ENCODE measurements around the gene ADAD2. TPM values are rescaled to one million over a fixed set of nuclear protein-coding genes. Genes with fewer than 3 reads are reported as not detected.
A peak's percentile ranks its signal among the peaks of the same experiment; 100 is the strongest.

ADAD2 gene
- total RNA-seq: 0.24 TPM
- long read RNA-seq, partial matches to known transcripts: 0 of 1 reads
- long read RNA-seq, other reads (novel, unspliced or antisense): 1 of 1 reads

GRCh38 chr16:84190731-84191388, at the start of gene ADAD2:
Gene ADAD2 (plus strand): TSS chr16:84191157. CDS start chr16:84191231, 74 bp downstream.
- intact Hi-C loops (cut with DNase I): no loop called here
- no peak for DNase-seq (ENCODE audit: low spot score)

GRCh38 chr16:84143081-84143480, 47.9 kb upstream of the ADAD2 start:
- no peak for DNase-seq (ENCODE audit: low spot score)
- intact Hi-C loops (cut with DNase I): no loop called here

DNA sequence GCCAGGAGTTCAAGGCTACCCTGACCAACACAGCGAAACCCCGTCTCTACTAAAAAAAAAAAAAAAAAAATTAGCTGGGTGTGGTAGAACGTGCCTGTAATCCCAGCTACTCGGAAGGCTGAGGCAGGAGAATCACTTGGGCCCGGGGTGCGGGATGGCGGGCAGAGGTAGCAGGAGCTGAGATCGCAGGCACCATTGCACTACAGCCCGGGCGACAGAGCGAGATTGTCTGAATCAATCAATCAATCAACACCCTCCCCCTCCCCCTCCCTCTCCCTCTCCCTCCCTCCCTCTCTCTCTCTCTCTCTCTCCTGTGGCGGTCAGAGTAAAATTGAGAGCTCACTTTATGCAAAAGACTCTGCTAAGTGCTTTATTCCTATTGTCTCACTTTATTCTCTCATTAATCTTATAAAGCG, 47.2 kb upstream of the ADAD2 start:
- intact Hi-C loops (cut with DNase I): loop anchor here (2.0 kb wide), 1 partner anchor 27 kb away; the partner anchor contains the start of gene MBTPS1
- DNase-seq (ENCODE audit: low spot score): no peak

DNA sequence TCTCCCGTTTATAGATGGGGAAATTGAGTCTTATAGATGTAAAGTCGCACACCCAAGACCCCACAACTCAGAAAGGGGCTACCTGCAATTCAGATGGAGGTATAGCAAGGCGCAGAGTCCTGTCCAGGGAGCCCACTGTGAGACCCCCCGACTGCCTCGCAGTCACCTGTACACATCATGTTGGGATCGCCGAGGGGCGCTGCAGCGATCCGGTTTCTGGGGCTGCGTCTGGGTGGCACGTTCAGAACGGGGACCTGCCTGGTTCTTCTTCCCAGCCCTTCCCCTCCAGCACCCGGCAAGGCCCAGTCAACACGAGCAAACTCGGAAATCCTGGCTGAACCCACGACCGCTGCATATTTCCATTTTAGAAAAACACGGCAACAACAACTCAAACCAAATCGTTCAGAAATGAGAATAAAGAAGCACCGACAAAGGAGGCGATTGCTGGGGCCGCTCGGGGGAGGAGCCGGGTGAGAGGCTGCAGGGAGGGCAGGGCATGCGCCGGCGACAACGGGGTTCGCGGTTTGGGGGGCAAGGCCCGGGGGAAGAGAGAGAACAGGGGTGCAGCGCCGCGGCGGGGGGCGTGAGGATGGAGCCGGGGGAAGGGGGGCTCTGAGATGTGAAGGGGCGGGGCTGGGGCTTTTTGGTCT, 46.6 kb upstream of the ADAD2 start:
- intact Hi-C loops (cut with DNase I): loop anchor here (2.0 kb wide), 1 partner anchor 28 kb away; the partner anchor contains the start of gene MBTPS1
- DNase-seq (ENCODE audit: low spot score): no peak

DNA sequence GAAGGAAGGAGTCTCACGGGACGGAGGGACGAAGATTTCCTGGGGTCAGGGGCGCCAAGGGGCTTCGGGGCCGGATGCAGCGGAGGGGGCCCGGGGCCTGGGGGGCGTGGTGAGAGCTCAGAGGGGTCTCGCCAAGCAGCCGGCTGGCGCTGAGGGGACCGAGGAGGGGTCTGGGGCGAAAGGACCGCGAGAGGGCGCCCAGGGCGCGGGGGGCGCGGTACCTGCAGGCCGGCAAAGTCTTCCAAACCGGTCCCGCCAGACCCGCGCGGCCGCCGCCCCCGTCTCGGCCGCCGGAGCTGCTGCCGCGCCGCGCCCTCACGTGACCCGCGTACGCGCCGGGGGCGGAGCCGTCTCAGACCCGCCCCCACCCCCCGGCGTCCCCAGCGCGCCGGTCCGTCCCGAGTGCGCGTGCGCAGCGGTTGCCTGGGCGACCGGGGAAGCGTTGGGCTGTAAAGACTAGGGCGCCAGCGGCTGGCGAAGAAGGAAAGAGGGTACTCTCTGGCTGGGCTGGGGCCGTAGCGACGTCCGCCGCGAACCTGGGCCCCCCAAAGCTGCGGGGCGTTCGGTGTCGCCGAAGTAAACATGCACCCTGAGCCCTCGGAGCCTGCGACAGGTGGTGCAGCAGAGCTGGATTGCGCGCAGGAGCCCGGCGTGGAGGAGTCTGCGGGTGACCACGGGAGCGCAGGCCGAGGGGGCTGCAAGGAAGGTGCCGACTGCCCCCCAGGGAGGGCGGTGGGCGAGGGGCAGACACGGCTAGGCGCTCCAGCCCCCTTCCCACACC, 45.9 kb upstream of the ADAD2 start, which contains the start of the genes DNAAF1 and HSDL1:
TSS of gene DNAAF1 (plus strand) at position 450 of the 781 bp plus-strand sequence. CDS start at position 583, 133 bp downstream.
TSS of gene HSDL1 (minus strand) at position 319 of the 781 bp plus-strand sequence. CDS start 13,856 bp downstream, outside the sequence.
- peak; percentile 95 for DNase-seq (ENCODE audit: low spot score)
- intact Hi-C loops (cut with DNase I): loop anchor here (2.0 to 5.0 kb wide), 2 partner anchors 28 to 37 kb away; partner anchors contain the start of gene MBTPS1

GRCh38 chr16:84150926-84151325, 40.0 kb upstream of the ADAD2 start:
- no peak for DNase-seq (ENCODE audit: low spot score)
- intact Hi-C loops (cut with DNase I): no loop called here

DNA sequence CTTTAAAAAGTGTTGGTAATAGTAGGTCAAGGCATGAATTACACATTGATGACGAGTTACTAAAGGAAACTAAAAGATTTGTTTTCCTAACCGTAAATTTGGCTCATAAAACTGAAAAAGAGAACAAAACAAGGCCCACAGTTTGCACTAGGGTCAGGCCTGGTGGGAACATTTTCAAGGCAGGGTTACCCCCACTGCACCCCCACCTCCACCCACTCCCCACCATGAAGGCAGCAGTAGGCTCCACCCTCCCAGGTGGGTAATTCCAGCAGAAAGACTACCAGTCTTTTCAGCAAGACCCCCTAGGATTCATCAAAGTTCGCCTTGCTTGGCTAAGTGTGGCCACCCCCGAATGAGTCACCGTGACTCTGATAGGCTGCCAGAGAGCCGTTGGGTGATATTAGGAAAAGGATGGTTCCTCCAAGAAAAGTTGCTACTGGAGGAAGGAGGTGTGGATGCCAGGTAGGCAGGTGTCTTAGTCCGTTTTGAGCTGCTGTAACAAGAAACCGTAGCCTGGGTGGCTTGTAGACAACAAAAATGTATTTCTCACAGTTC, 37.2 kb upstream of the ADAD2 start:
- no peak for DNase-seq (ENCODE audit: low spot score)
- intact Hi-C loops (cut with DNase I): no loop called here

- intact Hi-C loops (cut with DNase I): no loop called here
Measured at GRCh38 chr16:84155226-84155625, 35.7 kb upstream of the ADAD2 start.

DNA sequence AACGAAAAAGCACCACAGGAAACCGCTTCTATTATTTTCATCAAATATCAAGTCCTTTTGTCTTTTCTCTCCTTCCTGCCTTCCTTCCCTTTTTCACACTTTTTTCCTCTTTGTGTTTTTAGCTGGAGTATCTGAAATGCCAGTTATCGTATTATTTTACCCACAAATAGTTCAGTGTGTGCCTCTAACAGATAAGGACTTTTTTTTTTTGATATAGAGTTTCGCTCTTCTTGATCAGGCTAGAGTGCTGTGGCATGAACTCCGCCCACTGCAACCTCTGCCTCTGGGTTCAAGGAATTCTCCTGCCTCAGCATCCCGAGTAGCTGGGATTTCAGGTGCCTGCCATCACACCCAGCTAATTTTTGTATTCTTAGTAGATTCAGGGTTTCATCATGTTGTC, 35.2 kb upstream of the ADAD2 start:
- no peak for DNase-seq (ENCODE audit: low spot score)
- intact Hi-C loops (cut with DNase I): no loop called here

More at GRCh38 chr16:84155226-84155625, 35.7 kb upstream of the ADAD2 start:
- DNase-seq (ENCODE audit: low spot score): no peak

DNA sequence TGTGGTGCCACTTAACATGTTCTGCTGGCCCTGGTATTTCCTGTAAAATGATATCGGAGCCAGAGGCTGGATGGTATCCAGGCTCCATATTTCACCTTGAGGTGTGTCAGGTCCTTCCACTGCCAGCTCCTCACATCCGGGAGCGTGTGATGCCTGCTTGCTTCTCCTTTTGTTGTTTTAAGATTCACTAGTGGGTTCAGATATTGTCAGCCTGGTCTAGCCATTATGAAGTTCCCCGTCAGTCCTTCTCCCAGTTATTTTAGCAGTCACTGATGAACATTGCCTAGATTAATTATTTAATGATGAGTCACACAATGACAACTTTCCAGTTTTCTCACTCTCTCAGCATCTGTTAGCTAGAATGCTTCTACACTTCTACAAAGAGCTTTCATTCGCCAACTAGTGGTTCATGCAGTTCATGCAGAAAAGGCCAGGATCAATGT, 34.6 kb upstream of the ADAD2 start:
- intact Hi-C loops (cut with DNase I): no loop called here

DNA sequence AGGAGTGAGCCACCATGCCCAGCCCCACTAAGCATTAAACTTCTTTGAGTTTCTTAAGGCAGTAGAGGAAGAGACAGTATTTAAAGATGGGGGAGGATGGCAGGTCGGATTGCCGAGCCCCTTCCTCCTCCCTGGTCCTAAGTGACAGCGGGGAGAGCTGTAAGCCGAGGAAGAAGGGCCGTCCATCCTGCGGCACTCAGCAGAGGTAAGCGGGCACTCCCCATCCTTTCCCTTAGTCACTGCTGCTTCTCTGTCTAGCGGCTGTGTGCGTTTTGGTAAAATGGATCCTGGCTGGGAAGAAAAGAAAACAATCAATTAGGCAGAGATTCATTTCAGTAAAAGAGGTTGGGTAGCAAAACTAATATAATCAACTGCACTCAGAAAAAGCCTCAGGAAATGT, 31.9 kb upstream of the ADAD2 start:
- DNase-seq (ENCODE audit: low spot score): no peak
- intact Hi-C loops (cut with DNase I): no loop called here

More for the DNA sequence above, 34.6 kb upstream of the ADAD2 start:
- no peak for DNase-seq (ENCODE audit: low spot score)

DNA sequence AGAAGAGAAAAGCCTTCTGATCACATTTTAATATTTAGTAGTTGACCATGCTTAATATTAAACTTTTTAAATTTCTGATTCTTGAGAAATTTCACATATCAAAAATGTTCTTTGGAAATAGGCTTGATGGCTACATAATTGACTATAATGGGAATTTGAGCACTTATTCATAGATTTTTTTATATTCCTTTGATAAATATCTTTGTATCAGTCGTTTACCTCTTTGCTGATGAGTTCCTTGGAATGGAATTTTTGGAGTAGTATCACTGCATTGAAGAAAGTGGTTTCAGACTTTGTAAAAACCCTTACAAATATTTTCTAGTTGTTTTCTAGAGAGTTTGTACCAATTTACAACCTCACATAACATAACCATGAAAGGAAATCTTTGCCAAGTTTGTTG, 31.2 kb upstream of the ADAD2 start:
- no peak for DNase-seq (ENCODE audit: low spot score)
- intact Hi-C loops (cut with DNase I): no loop called here

DNA sequence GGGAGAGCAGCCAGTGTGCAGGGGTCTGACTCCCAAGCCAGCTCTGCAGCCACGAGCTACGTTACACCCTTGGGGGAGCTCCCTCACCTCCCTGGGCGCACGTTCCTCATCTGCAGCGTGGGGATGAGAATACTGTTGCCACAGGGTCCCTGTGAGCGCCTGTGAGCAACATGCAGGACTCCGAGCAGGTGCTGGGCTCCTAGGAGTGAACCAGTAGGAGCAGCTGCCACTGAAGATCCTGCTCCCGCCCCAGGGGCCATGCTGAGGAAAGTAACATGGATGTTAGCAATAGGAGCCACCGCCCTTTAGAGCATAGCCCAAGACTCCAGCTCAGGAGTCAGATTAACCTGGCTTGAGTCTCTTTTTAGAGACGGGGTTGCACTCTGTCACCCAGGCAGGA, 29.9 kb upstream of the ADAD2 start:
- intact Hi-C loops (cut with DNase I): no loop called here

GRCh38 chr16:84161801-84162200, 29.2 kb upstream of the ADAD2 start:
- no peak for DNase-seq (ENCODE audit: low spot score)
- intact Hi-C loops (cut with DNase I): no loop called here

More for the DNA sequence above, 29.9 kb upstream of the ADAD2 start:
- DNase-seq (ENCODE audit: low spot score): no peak

DNA sequence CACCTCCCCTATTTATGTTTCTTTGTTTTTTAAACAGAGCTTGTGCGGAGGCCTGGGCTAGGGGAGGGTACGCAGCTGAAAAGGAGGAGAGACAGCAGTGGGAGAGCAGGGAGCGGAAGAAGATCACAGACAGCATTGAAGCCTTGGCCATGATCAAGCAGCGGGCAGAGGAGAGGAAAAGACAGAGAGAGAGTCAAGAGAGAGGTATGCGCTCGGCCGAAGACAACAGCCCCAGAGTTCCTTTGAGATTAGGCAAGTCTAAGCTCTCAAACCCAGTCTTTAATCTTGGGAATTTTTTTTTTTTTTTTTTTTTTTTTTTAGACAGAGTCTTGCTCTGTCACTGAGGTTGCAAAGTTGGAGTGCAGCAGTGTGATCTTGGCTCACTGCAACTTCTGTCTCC, 25.2 kb upstream of the ADAD2 start:
- intact Hi-C loops (cut with DNase I): no loop called here

GRCh38 chr16:84166796-84167695, 23.9 kb upstream of the ADAD2 start:
- peak; percentile 43 for DNase-seq (ENCODE audit: low spot score)
- intact Hi-C loops (cut with DNase I): no loop called here

More for the DNA sequence above, 25.2 kb upstream of the ADAD2 start:
- peak; percentile 7 for DNase-seq (ENCODE audit: low spot score)

DNA sequence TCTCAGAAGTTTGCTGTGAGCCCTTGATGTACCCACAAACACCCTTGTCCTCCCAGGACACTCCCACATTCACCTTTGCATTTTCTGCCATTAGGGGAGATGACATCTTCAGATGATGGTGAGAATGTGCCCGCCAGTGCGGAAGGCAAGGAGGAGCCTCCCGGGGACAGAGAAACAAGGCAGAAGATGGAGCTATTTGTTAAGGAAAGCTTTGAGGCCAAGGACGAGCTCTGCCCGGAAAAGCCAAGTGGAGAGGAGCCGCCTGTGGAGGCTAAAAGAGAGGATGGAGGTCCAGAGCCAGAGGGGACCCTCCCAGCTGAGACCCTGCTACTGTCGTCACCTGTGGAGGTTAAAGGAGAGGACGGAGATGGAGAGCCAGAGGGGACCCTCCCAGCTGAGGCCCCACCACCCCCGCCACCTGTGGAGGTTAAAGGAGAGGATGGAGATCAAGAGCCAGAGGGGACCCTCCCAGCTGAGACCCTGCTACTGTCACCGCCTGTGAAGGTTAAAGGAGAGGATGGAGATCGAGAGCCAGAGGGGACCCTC, 21.1 kb upstream of the ADAD2 start:
- intact Hi-C loops (cut with DNase I): no loop called here

GRCh38 chr16:84174396-84174795, 16.6 kb upstream of the ADAD2 start:
- intact Hi-C loops (cut with DNase I): no loop called here
- DNase-seq (ENCODE audit: low spot score): no peak

More for the DNA sequence above, 21.1 kb upstream of the ADAD2 start:
- DNase-seq (ENCODE audit: low spot score): no peak
